IPS DF 6.9 (cell line): ENCODE data around the gene CPNE8.

ENCODE experiments used
- DNase-seq: peaks from one replicate; pipeline ENCODE4 v3.0.0-alpha.2; 2013; ENCODE audit warnings: low read depth, low spot score
- H3K27ac ChIP-seq: one replicate; pipeline ENCODE4 v1.5.1; 2013; ENCODE audit warnings: low read length, control low read depth
- H3K27me3 ChIP-seq: 2 replicates; pipeline ENCODE4 v1.6.1; 2013; ENCODE audit warnings: mild to moderate bottlenecking, low read length; ENCODE audit not compliant: control insufficient read depth, insufficient read depth
- H3K36me3 ChIP-seq: 2 replicates; pipeline ENCODE4 v1.6.1; 2013; ENCODE audit warnings: low read length; ENCODE audit not compliant: control insufficient read depth, insufficient read depth
- H3K4me1 ChIP-seq: 2 replicates; pipeline ENCODE4 v1.6.1; 2013; ENCODE audit warnings: low read length; ENCODE audit not compliant: control insufficient read depth, insufficient read depth
- H3K4me3 ChIP-seq: 2 replicates; pipeline ENCODE4 v1.5.1; 2013; ENCODE audit warnings: mild to moderate bottlenecking, low read length
- H3K9me3 ChIP-seq: 2 replicates; pipeline ENCODE4 v1.6.1; 2013; ENCODE audit warnings: low read length, inconsistent platforms; ENCODE audit not compliant: control insufficient read depth, insufficient read depth
- WGBS: extraction: QIAGEN DNeasy Blood & Tissue Kit; methylation state at CpG from one replicate; pipeline ENCODE4 v1.1.7; 2013; ENCODE audit warnings: mixed read lengths, missing lambda C conversion rate; ENCODE audit not compliant: insufficient read length, insufficient coverage; 5-methylcytosine and 5-hydroxymethylcytosine counted together

CPNE8 gene

GRCh38 chr12:38895446-38895845, 9.9 kb downstream of the CPNE8 start:
- DNase-seq = no peak
- no peaks in the 10 kb centered on the region for H3K27me3 ChIP-seq
- H3K36me3 ChIP-seq = 0 out of 2 replicates have a peak, but pooled peaks cover 2% of the 10 kb centered on the region
- H3K4me3 ChIP-seq = no peak overlapping the region
- peaks cover 1% of the 10 kb centered on the region; the same call in 1 of the 2 replicates for H3K4me1 ChIP-seq
- H3K9me3 ChIP-seq = no peaks in the 10 kb centered on the region
- WGBS = no CpG with 5 or more reads among the region's 1 CpG
- H3K27ac ChIP-seq = no peak overlapping the region

GRCh38 chr12:38892976-38893375, 12.4 kb downstream of the CPNE8 start:
- no peaks in the 10 kb centered on the region for H3K27me3 ChIP-seq
- 0 out of 2 replicates have a peak, but pooled peaks cover 2% of the 10 kb centered on the region for H3K36me3 ChIP-seq
- H3K4me3 ChIP-seq = no peak overlapping the region
- DNase-seq = no peak
- no peaks in the 10 kb centered on the region for H3K9me3 ChIP-seq
- H3K27ac ChIP-seq = no peak overlapping the region
- H3K4me1 ChIP-seq = no peaks in the 10 kb centered on the region

- no CpG with 5 or more reads among the region's 4 CpGs for WGBS
- H3K36me3 ChIP-seq = 0 out of 2 replicates have a peak, but pooled peaks cover 2% of the 10 kb centered on the region
- H3K27me3 ChIP-seq = no peaks in the 10 kb centered on the region
- no peaks in the 10 kb centered on the region for H3K4me1 ChIP-seq
- H3K9me3 ChIP-seq = no peaks in the 10 kb centered on the region
- no peak for DNase-seq
- H3K4me3 ChIP-seq = no peak overlapping the region
- no peak overlapping the region for H3K27ac ChIP-seq
Measured at GRCh38 chr12:38892087-38892786, 13.2 kb downstream of the CPNE8 start.

- Histone ChIP-seq H3K27me3 (no peaks in the 10 kb centered on the region), H3K9me3 (no peaks in the 10 kb centered on the region), H3K27ac (no peak overlapping the region), H3K4me3 (no peak overlapping the region), H3K4me1 (no peaks in the 10 kb centered on the region), H3K36me3 (0 out of 2 replicates have a peak, but pooled peaks cover 2% of the 10 kb centered on the region)
- no CpG with 5 or more reads among the region's 1 CpG for WGBS
- no peak for DNase-seq
Measured at GRCh38 chr12:38890102-38890855, 15.1 kb downstream of the CPNE8 start.

- Histone ChIP-seq H3K4me3 (no peak overlapping the region), H3K4me1 (no peaks in the 10 kb centered on the region), H3K27me3 (no peaks in the 10 kb centered on the region), H3K27ac (no peak overlapping the region), H3K36me3 (0 out of 2 replicates have a peak, but pooled peaks cover 2% of the 10 kb centered on the region), H3K9me3 (no peaks in the 10 kb centered on the region)
- no CpG with 5 or more reads among the region's 5 CpGs for WGBS
- DNase-seq = no peak
Measured at GRCh38 chr12:38889297-38889815, 16.0 kb downstream of the CPNE8 start.

- no peaks in the 10 kb centered on the region for H3K27me3 ChIP-seq
- no peak overlapping the region for H3K27ac ChIP-seq
- WGBS = 100% methylated on average over 1 of the region's 1 CpG
- no peaks in the 10 kb centered on the region for H3K9me3 ChIP-seq
- H3K4me3 ChIP-seq = no peak overlapping the region
- 0 out of 2 replicates have a peak, but pooled peaks cover 2% of the 10 kb centered on the region for H3K36me3 ChIP-seq
- DNase-seq = no peak
- H3K4me1 ChIP-seq = no peaks in the 10 kb centered on the region
Measured at GRCh38 chr12:38887770-38888169, 17.6 kb downstream of the CPNE8 start.

- DNase-seq = no peak
- H3K36me3 ChIP-seq = 0 out of 2 replicates have a peak, but pooled peaks cover under 1% of the 10 kb centered on the region
- no peaks in the 10 kb centered on the region for H3K4me1 ChIP-seq
- H3K27ac ChIP-seq = no peak overlapping the region
- no peak overlapping the region for H3K4me3 ChIP-seq
- no CpG with 5 or more reads among the region's 1 CpG for WGBS
- no peaks in the 10 kb centered on the region for H3K9me3 ChIP-seq
- no peaks in the 10 kb centered on the region for H3K27me3 ChIP-seq
Measured at GRCh38 chr12:38886931-38887330, 18.5 kb downstream of the CPNE8 start.

GRCh38 chr12:38886064-38886463, 19.3 kb downstream of the CPNE8 start:
- DNase-seq = no peak
- Histone ChIP-seq H3K27ac (no peak overlapping the region), H3K36me3 (no peaks in the 10 kb centered on the region), H3K4me1 (no peaks in the 10 kb centered on the region), H3K27me3 (no peaks in the 10 kb centered on the region), H3K4me3 (no peak overlapping the region), H3K9me3 (no peaks in the 10 kb centered on the region)

- no peak overlapping the region for H3K27ac ChIP-seq
- no peaks in the 10 kb centered on the region for H3K4me1 ChIP-seq
- no peaks in the 10 kb centered on the region for H3K36me3 ChIP-seq
- no CpG with 5 or more reads among the region's 3 CpGs for whole genome bisulfite sequencing
- DNase-seq = no peak
- no peaks in the 10 kb centered on the region for H3K9me3 ChIP-seq
- H3K27me3 ChIP-seq = no peaks in the 10 kb centered on the region
- H3K4me3 ChIP-seq = no peak overlapping the region
Measured at GRCh38 chr12:38884666-38885065, 20.7 kb downstream of the CPNE8 start.

GRCh38 chr12:38883629-38884134, 21.7 kb downstream of the CPNE8 start:
- Histone ChIP-seq H3K36me3 (no peaks in the 10 kb centered on the region), H3K9me3 (no peaks in the 10 kb centered on the region), H3K27ac (no peak overlapping the region), H3K4me3 (no peak overlapping the region), H3K4me1 (no peaks in the 10 kb centered on the region), H3K27me3 (no peaks in the 10 kb centered on the region)
- DNase-seq = no peak
- WGBS = no CpG with 5 or more reads among the region's 3 CpGs
